CD4-positive, alpha-beta T cell (primary cell): ENCODE data around the gene GDE1. TPM values are rescaled to one million over a fixed set of nuclear protein-coding genes. Genes with fewer than 3 reads are reported as not detected.

Source experiments
- ATAC-seq: fragments of 200-7000 bp; cut with Tn5 transposase; one replicate; pipeline ENCODE4 v1.10.0; 2022; ENCODE audit warnings: mild to moderate bottlenecking; ENCODE audit not compliant: poor library complexity
- CTCF ChIA-PET: fragments of 350-600 bp; sonication (Branson Sonifier 250); formaldehyde crosslinking; loops from one replicate; lab custom pipeline; 2021; ENCODE audit warnings: antibody characterized with exemption, inconsistent platforms; lab: Charles Lee
- POLR2A ChIA-PET: fragments of 350-600 bp; sonication (Branson Sonifier 250); formaldehyde crosslinking; loops from one replicate; lab custom pipeline; 2021; ENCODE audit warnings: antibody characterized with exemption, inconsistent platforms; lab: Charles Lee
- DNase-seq, 14 experiments: peaks; one replicate each; pipeline ENCODE4 v3.0.0-alpha.2; 2013 to 2020; ENCODE audit warnings: mixed read lengths in 2 of 14
- H3K27ac ChIP-seq, 2 donors: one replicate each; pipeline versions ENCODE4 v1.5.1 to v1.7.0; 2013; ENCODE audit warnings: low read length in 2 of 2, low read depth in 1 of 2, mild to moderate bottlenecking in 1 of 2
- H3K27me3 ChIP-seq, 2 experiments: 1 replicate in 1 of 2; 2 replicates in 1 of 2; pipeline versions ENCODE4 v1.6.1 to v1.7.0; 2013; ENCODE audit warnings: low read length in 2 of 2, control low read depth in 1 of 2, mild to moderate bottlenecking in 1 of 2, moderate library complexity in 1 of 2; ENCODE audit not compliant: insufficient read depth in 2 of 2, control insufficient read depth in 1 of 2
- H3K36me3 ChIP-seq: one replicate; pipeline ENCODE4 v1.6.1; 2013; ENCODE audit warnings: low read length, control low read depth; ENCODE audit not compliant: insufficient read depth
- H3K4me1 ChIP-seq: one replicate; pipeline ENCODE4 v1.6.1; 2013; ENCODE audit warnings: low read length, control low read depth; ENCODE audit not compliant: insufficient read depth
- H3K4me3 ChIP-seq: one replicate; pipeline ENCODE4 v1.5.1; 2013; ENCODE audit warnings: mild to moderate bottlenecking, low read length, moderate library complexity
- H3K9me3 ChIP-seq, 2 experiments: 1 replicate in 1 of 2; 2 replicates in 1 of 2; pipeline versions ENCODE4 v1.6.1 to v1.7.0; 2013; ENCODE audit warnings: low read length in 2 of 2, mild to moderate bottlenecking in 2 of 2, control low read depth in 1 of 2, moderate library complexity in 1 of 2; ENCODE audit not compliant: control insufficient read depth in 1 of 2, insufficient read depth in 1 of 2
- H3K27ac Mint-ChIP-seq: one replicate; pipeline ENCODE4 v1.8.0; 2020; ENCODE audit warnings: mixed read lengths
- H3K27me3 Mint-ChIP-seq: one replicate; pipeline ENCODE4 v1.8.0; 2021; ENCODE audit warnings: mixed read lengths
- H3K36me3 Mint-ChIP-seq: one replicate; pipeline ENCODE4 v1.8.0; 2021; ENCODE audit warnings: low read depth, mixed read lengths
- H3K4me1 Mint-ChIP-seq: one replicate; pipeline ENCODE4 v1.8.0; 2021; ENCODE audit warnings: low read depth, mixed read lengths
- H3K4me3 Mint-ChIP-seq: one replicate; pipeline ENCODE4 v1.8.0; 2020; ENCODE audit warnings: mild to moderate bottlenecking, mixed read lengths
- H3K9me3 Mint-ChIP-seq: one replicate; pipeline ENCODE4 v1.8.0; 2020; ENCODE audit warnings: mixed read lengths
- intact Hi-C, 2 experiments: fragments of 100-400 bp; cut with DNase I in 1 of 2; cut with micrococcal nuclease in 1 of 2; formaldehyde crosslinking; loops; one replicate each; pipeline versions ENCODE4 v1.15.1 to v1.9.0; 2023 to 2025; cut with DNase I, micrococcal nuclease
- total RNA-seq, 174 experiments: library from RNA in 2 of 174; stranded (reverse) in 2 of 174; gene quantifications; one replicate each; pipeline ENCODE4 v1.2.3 and lab custom pipeline; 2021 to 2026
- TF ChIP-seq, protein P1 (sequence below): fragments of 200-600 bp; IDR thresholded peaks from one replicate; pipeline ENCODE4 v1.8.0; 2022; ENCODE audit warnings: antibody characterized with exemption, mild to moderate bottlenecking

GDE1 gene
- total RNA-seq, 2 experiments from 2014 or later = 22.0 to 22.2 TPM

DNA sequence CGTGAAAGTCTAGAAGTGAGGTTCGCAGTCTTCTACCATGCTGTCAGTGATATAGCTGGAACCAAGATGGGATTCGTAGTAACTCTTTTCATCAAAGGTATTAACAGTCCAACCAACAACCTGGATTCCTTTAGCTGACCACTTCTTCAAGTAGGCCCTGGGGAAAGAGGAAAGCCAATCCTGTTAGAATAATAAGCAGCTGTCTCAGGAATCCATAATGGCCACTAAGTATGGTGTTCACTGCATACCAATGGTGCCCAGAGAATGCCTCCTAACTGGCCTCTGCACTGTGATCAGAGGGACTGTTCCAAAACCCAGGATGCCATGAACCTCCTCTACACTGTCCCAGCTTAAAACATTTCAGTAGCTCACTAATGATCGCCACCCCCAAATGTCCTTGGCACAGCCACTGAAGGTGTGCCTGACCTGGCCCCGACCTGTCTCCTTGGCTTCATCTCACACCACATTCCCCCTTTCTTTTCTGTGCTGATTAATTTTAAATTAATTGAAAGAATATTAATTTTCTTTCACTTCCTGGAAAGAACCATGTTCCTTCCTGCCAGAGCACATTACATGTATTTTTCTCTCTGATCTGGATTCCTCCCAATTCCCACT, 18.3 kb downstream of the GDE1 start:
- ChIA-PET CTCF (interaction anchor here (0.8 to 2.0 kb wide), 3 partner anchors 20 to 418 kb away, joined by 3 to 28 read pairs (median 4); partner anchors contain the start of genes CCP110 and VPS35L), POLR2A (no interaction called here)
- no peaks in the 10 kb centered on the region for H3K9me3 Mint-ChIP-seq
- Histone ChIP-seq H3K4me1 (no peaks in the 10 kb centered on the region), H3K27ac (no peak overlapping the region), H3K9me3 (no peaks in the 10 kb centered on the region), H3K4me3 (no peak overlapping the region), H3K27me3 (no peaks in the 10 kb centered on the region), H3K36me3 (peaks cover 54% of the 10 kb centered on the region)
- H3K4me1 Mint-ChIP-seq = no peaks in the 10 kb centered on the region
- DNase-seq (no peak), ATAC-seq (no peak)
- H3K4me3 Mint-ChIP-seq = no peak overlapping the region
- no peaks in the 10 kb centered on the region for H3K27me3 Mint-ChIP-seq
- peaks cover 89% of the 10 kb centered on the region for H3K36me3 Mint-ChIP-seq
- H3K27ac Mint-ChIP-seq = no peak overlapping the region
- TF ChIP-seq, protein P1, sequence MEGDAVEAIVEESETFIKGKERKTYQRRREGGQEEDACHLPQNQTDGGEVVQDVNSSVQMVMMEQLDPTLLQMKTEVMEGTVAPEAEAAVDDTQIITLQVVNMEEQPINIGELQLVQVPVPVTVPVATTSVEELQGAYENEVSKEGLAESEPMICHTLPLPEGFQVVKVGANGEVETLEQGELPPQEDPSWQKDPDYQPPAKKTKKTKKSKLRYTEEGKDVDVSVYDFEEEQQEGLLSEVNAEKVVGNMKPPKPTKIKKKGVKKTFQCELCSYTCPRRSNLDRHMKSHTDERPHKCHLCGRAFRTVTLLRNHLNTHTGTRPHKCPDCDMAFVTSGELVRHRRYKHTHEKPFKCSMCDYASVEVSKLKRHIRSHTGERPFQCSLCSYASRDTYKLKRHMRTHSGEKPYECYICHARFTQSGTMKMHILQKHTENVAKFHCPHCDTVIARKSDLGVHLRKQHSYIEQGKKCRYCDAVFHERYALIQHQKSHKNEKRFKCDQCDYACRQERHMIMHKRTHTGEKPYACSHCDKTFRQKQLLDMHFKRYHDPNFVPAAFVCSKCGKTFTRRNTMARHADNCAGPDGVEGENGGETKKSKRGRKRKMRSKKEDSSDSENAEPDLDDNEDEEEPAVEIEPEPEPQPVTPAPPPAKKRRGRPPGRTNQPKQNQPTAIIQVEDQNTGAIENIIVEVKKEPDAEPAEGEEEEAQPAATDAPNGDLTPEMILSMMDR = no peak
- intact Hi-C loops = no loop called here

DNA sequence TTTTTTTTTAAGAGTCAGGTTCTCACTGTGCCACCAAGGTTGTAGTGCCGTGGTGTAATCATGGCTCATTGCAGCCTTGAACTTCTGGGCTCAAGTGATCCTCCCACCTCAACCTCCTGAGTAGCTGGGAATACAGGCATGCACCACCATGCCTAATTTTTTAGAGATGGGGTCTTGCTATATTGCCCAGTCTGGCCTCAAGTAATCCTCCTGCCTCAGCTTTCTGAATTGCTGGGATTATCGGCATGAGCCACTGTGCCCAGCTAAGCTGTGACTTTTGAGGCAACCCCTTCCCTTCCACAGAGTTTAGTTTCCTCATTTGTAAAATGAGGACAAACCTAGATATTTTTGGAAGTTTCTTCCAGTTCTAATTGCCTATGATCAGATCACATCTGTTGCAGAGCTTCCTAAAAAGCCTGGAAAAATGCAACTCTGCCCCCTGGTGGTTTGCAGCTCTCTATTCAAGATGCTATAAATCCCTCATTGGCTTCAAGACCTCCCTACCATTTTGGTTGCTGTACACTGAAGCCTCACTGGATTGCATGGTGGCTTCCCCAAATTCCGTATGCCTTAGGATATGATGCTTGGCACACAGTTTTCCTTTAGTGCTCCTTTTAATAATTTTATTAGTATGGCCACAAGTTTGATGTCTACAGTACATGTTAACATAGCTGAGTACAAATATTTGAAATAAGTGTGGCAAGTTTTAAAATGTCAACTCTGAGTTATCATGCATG, 19.3 kb downstream of the GDE1 start:
- CTCF ChIA-PET = interaction anchor here (0.8 to 2.0 kb wide), 4 partner anchors 12 to 417 kb away, joined by 3 to 28 read pairs (median 4); partner anchors contain the start of genes CCP110 and VPS35L
- ATAC-seq = peak; percentile 52
- Mint-ChIP-seq H3K36me3 (peaks cover 85% of the 10 kb centered on the region), H3K4me1 (no peaks in the 10 kb centered on the region), H3K27me3 (no peaks in the 10 kb centered on the region), H3K4me3 (no peak overlapping the region), H3K27ac (no peak overlapping the region), H3K9me3 (no peaks in the 10 kb centered on the region)
- no peak overlapping the region for H3K4me3 ChIP-seq
- DNase-seq = peak; percentile 27 to 78 (median 54)
- no peaks in the 10 kb centered on the region for H3K4me1 ChIP-seq
- no peaks in the 10 kb centered on the region for H3K27me3 ChIP-seq
- intact Hi-C loops = loop anchor here (1.0 kb wide), 1 partner anchor 416 kb away; no protein-coding TSS in a partner anchor
- no peaks in the 10 kb centered on the region for H3K9me3 ChIP-seq
- no peak overlapping the region for H3K27ac ChIP-seq
- POLR2A ChIA-PET = no interaction called here
- TF ChIP-seq, protein P1 = peak; percentile 73
- H3K36me3 ChIP-seq = peaks cover 44% of the 10 kb centered on the region

DNA sequence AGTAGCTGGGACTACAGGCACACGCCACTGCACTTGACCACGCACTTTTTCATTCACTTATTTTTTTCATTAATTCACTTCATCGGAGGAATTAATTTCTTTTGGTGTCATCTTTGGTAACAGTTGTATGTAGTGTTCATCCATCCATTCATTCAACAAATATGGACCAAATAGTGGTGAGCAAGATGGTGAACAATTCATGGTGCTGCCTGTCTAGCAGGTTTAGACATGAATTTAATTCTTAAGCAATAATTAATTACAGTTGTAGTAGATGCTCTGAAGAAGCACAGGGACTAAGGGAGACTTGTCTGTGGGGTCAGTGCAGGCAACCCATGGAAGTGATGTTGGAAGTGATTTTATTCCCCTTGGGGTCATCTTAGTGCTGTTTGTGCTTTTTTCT, 22.4 kb downstream of the GDE1 start:
- peaks cover 33% of the 10 kb centered on the region for H3K36me3 ChIP-seq
- no peaks in the 10 kb centered on the region for H3K27me3 Mint-ChIP-seq
- H3K4me1 Mint-ChIP-seq = no peaks in the 10 kb centered on the region
- H3K27me3 ChIP-seq = no peaks in the 10 kb centered on the region
- no peaks in the 10 kb centered on the region for H3K9me3 Mint-ChIP-seq
- ATAC-seq (no peak), DNase-seq (no peak)
- intact Hi-C loops = no loop called here
- H3K9me3 ChIP-seq = no peaks in the 10 kb centered on the region
- no peak overlapping the region for H3K27ac ChIP-seq
- ChIA-PET CTCF (no interaction called here), POLR2A (no interaction called here)
- no peak overlapping the region for H3K4me3 ChIP-seq
- no peaks in the 10 kb centered on the region for H3K4me1 ChIP-seq
- no peak overlapping the region for H3K4me3 Mint-ChIP-seq
- H3K36me3 Mint-ChIP-seq = peaks cover 59% of the 10 kb centered on the region
- TF ChIP-seq, protein P1 = no peak
- no peak overlapping the region for H3K27ac Mint-ChIP-seq
